SK-N-SH treated with all-trans-retinoic acid at 6 μM for 48 hours (cell line): Measurements from ENCODE around the gene INHBB.

Experiments used
- ATAC-seq: fragments of 200-7000 bp; cut with Tn5 transposase; 3 replicates; pipeline ENCODE4 v1.9.1; 2020; ENCODE audit warnings: mild to moderate bottlenecking, moderate library complexity
- ARNTL ChIP-seq: fragments of 450-650 bp; formaldehyde crosslinking; IDR thresholded peaks from 2 replicates; pipeline ENCODE4 v1.5.0; 2020; ENCODE audit warnings: low read depth, mild to moderate bottlenecking, moderate library complexity, borderline replicate concordance
- CSDC2 ChIP-seq: fragments of 250-450 bp; sonication (Bioruptor Pico); IDR thresholded peaks from 2 replicates; pipeline ENCODE4 v1.5.0; 2020; ENCODE audit warnings: mild to moderate bottlenecking, moderate library complexity
- ESRRG ChIP-seq: fragments of 250-450 bp; sonication (Bioruptor Pico); IDR thresholded peaks from 2 replicates; pipeline ENCODE4 v1.6.1; 2021; ENCODE audit warnings: mild to moderate bottlenecking
- GLIS3 ChIP-seq: fragments of 250-450 bp; sonication (Bioruptor Pico); IDR thresholded peaks from 2 replicates; pipeline ENCODE4 v1.5.0; 2020; ENCODE audit warnings: mild to moderate bottlenecking, moderate library complexity
- ISL1 ChIP-seq: fragments of 250-450 bp; sonication (Bioruptor Pico); IDR thresholded peaks from 2 replicates; pipeline ENCODE4 v2.1.2; 2022; ENCODE audit warnings: mild to moderate bottlenecking, moderate library complexity
- OSR1 ChIP-seq: fragments of 250-450 bp; sonication (Bioruptor Pico); IDR thresholded peaks from 2 replicates; pipeline ENCODE4 v1.8.0; 2022; ENCODE audit warnings: moderate library complexity, mild to moderate bottlenecking, inconsistent platforms
- PPARA ChIP-seq: fragments of 250-450 bp; sonication (Bioruptor Pico); IDR thresholded peaks from 2 replicates; pipeline ENCODE4 v1.5.0; 2020; ENCODE audit warnings: mild to moderate bottlenecking, borderline replicate concordance
- RARB ChIP-seq: fragments of 250-450 bp; sonication (Bioruptor Pico); IDR thresholded peaks from 2 replicates; pipeline ENCODE4 v1.8.0; 2021; ENCODE audit warnings: mild to moderate bottlenecking, moderate library complexity
- SNAI2 ChIP-seq: fragments of 250-450 bp; sonication (Bioruptor Pico); IDR thresholded peaks from 2 replicates; pipeline ENCODE4 v1.5.0; 2020; ENCODE audit warnings: mild to moderate bottlenecking, moderate library complexity
- TCF4 ChIP-seq: fragments of 250-450 bp; sonication (Bioruptor Pico); IDR thresholded peaks from 2 replicates; pipeline ENCODE4 v1.8.0; 2021; ENCODE audit warnings: mild to moderate bottlenecking, moderate library complexity, borderline replicate concordance
- TOX ChIP-seq: fragments of 250-450 bp; sonication (Bioruptor Pico); IDR thresholded peaks from 2 replicates; pipeline ENCODE4 v1.8.0; 2021; ENCODE audit warnings: mild to moderate bottlenecking, moderate library complexity, borderline replicate concordance
- ZFP3 ChIP-seq: fragments of 250-450 bp; sonication (Bioruptor Pico); IDR thresholded peaks from 2 replicates; pipeline ENCODE4 v1.5.0; 2020; ENCODE audit warnings: mild to moderate bottlenecking, moderate library complexity
- ZFP30 ChIP-seq: fragments of 450-650 bp; formaldehyde crosslinking; IDR thresholded peaks from 2 replicates; pipeline ENCODE4 v1.5.0; 2022; ENCODE audit warnings: mild to moderate bottlenecking, moderate library complexity
- ZNF70 ChIP-seq: fragments of 450-650 bp; formaldehyde crosslinking; IDR thresholded peaks from 2 replicates; pipeline ENCODE4 v1.5.0; 2020; ENCODE audit warnings: mild to moderate bottlenecking, moderate library complexity
- ZNF8 ChIP-seq: fragments of 450-650 bp; formaldehyde crosslinking; IDR thresholded peaks from 2 replicates; pipeline ENCODE4 v1.5.0; 2020; ENCODE audit warnings: mild to moderate bottlenecking, moderate library complexity
- TF ChIP-seq, protein P1 (sequence below): fragments of 250-450 bp; sonication (Bioruptor Pico); IDR thresholded peaks from 2 replicates; pipeline ENCODE4 v1.8.0; 2020; ENCODE audit warnings: mild to moderate bottlenecking, moderate library complexity, borderline replicate concordance
- TF ChIP-seq, protein P2 (sequence below): fragments of 250-450 bp; sonication (Bioruptor Pico); IDR thresholded peaks from 2 replicates; pipeline ENCODE4 v1.5.1; 2020; ENCODE audit warnings: low read depth, mild to moderate bottlenecking, moderate library complexity
- TF ChIP-seq, protein P3 (sequence below): fragments of 250-450 bp; sonication (Bioruptor Pico); IDR thresholded peaks from 2 replicates; pipeline ENCODE4 v1.5.0; 2020; ENCODE audit warnings: mild to moderate bottlenecking, moderate library complexity
- TF ChIP-seq, protein P4 (sequence below): fragments of 250-450 bp; sonication (Bioruptor Pico); IDR thresholded peaks from 2 replicates; pipeline ENCODE4 v1.8.0; 2021; ENCODE audit warnings: low read depth, mild to moderate bottlenecking, moderate library complexity, borderline replicate concordance

INHBB gene

DNA sequence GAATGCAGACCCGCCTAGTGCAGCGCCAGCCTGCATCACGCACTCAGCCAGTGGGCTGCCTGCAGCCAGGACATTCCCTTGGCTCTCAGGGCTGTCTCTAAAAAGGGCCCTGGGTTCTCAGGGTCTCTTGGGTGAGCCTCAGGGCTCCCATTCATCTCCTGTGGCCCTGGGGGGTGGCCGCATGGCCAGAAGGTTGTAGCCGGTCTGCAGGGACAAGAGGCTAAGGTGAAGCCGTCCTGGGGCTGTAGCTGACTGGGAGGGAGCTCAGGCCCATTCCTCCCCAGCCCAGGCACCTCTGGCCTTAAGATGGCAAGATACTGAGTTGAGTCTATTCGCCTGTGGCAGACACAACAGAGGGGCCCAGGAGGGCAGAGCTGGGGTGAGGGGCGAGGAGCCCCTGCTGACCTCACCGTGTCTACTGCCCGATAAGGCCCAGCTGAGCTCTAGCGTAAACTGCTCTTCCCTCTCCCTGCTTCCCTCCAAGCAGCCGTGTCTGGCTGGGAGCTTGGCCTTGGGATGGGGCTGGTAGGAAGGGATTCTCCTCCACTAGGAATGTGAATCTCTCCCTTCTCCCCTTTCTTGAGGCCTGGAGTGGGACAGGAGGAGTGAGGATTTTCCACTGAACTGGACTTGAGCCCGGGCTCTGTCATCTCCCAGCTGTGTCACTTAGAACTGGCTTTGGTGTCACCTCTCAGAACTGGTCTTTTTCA is 37.9 kb downstream of the INHBB start:
- no peak for ATAC-seq
- TF ChIP-seq, protein P1, sequence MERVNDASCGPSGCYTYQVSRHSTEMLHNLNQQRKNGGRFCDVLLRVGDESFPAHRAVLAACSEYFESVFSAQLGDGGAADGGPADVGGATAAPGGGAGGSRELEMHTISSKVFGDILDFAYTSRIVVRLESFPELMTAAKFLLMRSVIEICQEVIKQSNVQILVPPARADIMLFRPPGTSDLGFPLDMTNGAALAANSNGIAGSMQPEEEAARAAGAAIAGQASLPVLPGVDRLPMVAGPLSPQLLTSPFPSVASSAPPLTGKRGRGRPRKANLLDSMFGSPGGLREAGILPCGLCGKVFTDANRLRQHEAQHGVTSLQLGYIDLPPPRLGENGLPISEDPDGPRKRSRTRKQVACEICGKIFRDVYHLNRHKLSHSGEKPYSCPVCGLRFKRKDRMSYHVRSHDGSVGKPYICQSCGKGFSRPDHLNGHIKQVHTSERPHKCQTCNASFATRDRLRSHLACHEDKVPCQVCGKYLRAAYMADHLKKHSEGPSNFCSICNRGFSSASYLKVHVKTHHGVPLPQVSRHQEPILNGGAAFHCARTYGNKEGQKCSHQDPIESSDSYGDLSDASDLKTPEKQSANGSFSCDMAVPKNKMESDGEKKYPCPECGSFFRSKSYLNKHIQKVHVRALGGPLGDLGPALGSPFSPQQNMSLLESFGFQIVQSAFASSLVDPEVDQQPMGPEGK: no peak
- TF ChIP-seq, protein P2, sequence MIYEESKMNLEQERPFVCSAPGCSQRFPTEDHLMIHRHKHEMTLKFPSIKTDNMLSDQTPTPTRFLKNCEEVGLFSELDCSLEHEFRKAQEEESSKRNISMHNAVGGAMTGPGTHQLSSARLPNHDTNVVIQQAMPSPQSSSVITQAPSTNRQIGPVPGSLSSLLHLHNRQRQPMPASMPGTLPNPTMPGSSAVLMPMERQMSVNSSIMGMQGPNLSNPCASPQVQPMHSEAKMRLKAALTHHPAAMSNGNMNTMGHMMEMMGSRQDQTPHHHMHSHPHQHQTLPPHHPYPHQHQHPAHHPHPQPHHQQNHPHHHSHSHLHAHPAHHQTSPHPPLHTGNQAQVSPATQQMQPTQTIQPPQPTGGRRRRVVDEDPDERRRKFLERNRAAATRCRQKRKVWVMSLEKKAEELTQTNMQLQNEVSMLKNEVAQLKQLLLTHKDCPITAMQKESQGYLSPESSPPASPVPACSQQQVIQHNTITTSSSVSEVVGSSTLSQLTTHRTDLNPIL (CRISPR knock-in tag): no peak
- no peak for TF ChIP-seq PPARA (CRISPR knock-in tag)
- TF ChIP-seq TCF4 (CRISPR knock-in tag): no peak
- no peak for TF ChIP-seq ZFP30 (CRISPR knock-in tag)
- TF ChIP-seq ESRRG (CRISPR knock-in tag): no peak
- no peak for TF ChIP-seq SNAI2
- no peak for TF ChIP-seq TOX (CRISPR knock-in tag)
- no peak for TF ChIP-seq ZNF8
- TF ChIP-seq, protein P3, sequence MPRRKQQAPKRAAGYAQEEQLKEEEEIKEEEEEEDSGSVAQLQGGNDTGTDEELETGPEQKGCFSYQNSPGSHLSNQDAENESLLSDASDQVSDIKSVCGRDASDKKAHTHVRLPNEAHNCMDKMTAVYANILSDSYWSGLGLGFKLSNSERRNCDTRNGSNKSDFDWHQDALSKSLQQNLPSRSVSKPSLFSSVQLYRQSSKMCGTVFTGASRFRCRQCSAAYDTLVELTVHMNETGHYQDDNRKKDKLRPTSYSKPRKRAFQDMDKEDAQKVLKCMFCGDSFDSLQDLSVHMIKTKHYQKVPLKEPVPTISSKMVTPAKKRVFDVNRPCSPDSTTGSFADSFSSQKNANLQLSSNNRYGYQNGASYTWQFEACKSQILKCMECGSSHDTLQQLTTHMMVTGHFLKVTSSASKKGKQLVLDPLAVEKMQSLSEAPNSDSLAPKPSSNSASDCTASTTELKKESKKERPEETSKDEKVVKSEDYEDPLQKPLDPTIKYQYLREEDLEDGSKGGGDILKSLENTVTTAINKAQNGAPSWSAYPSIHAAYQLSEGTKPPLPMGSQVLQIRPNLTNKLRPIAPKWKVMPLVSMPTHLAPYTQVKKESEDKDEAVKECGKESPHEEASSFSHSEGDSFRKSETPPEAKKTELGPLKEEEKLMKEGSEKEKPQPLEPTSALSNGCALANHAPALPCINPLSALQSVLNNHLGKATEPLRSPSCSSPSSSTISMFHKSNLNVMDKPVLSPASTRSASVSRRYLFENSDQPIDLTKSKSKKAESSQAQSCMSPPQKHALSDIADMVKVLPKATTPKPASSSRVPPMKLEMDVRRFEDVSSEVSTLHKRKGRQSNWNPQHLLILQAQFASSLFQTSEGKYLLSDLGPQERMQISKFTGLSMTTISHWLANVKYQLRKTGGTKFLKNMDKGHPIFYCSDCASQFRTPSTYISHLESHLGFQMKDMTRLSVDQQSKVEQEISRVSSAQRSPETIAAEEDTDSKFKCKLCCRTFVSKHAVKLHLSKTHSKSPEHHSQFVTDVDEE (CRISPR knock-in tag): no peak

DNA sequence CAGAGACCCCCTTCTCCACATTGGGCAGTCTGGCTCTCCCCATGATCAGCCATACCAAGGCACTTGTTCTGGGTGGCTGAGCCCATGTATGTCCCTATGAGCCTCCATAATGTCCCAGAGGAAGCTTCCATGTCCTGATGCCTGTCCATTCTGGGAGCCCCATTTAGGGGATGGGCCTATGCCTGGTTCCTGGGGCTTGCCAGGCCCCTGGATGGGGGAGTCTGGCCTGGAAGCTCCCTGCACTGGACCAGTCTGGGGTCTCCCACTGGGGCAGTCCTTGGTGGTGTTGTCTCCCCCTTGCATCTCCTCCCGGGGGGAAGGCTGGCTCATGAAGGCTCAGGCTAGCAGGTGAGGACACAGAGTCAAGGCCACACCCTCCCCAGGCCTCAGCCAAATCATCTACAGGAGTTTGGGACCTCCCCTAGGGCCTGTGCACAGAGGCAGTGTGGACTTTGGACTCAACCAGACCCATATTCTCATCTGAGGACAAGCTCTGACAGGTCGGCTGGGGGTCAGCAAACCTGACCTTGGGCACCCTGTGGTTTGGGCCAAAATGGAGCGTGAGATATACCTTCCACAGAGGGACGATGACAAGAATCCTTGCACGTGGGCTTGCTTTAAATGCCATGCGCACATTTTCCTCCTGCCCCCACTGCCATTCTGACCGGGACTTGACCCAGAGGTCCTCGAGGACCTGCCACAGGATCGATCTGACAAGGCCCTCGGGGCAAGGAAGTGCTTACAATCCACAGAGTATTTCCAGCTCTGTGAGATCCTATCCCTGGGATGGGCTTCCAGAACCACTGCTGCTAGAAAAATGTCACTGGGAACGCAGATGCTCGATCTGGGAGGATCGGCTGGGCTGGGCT is 38.8 kb downstream of the INHBB start:
- TF ChIP-seq OSR1 (CRISPR knock-in tag) (no peak), TOX (CRISPR knock-in tag) (no peak), TCF4 (CRISPR knock-in tag) (no peak), RARB (no peak), ZNF70 (CRISPR knock-in tag) (no peak), ARNTL (CRISPR knock-in tag) (no peak), SNAI2 (no peak), ZFP3 (no peak), PPARA (CRISPR knock-in tag) (no peak), CSDC2 (no peak), ZNF8 (no peak), ISL1 (CRISPR knock-in tag) (no peak), GLIS3 (CRISPR knock-in tag) (no peak), ZFP30 (CRISPR knock-in tag) (no peak)
- TF ChIP-seq, protein P1: no peak
- TF ChIP-seq, protein P2 (CRISPR knock-in tag): no peak
- TF ChIP-seq, protein P4, sequence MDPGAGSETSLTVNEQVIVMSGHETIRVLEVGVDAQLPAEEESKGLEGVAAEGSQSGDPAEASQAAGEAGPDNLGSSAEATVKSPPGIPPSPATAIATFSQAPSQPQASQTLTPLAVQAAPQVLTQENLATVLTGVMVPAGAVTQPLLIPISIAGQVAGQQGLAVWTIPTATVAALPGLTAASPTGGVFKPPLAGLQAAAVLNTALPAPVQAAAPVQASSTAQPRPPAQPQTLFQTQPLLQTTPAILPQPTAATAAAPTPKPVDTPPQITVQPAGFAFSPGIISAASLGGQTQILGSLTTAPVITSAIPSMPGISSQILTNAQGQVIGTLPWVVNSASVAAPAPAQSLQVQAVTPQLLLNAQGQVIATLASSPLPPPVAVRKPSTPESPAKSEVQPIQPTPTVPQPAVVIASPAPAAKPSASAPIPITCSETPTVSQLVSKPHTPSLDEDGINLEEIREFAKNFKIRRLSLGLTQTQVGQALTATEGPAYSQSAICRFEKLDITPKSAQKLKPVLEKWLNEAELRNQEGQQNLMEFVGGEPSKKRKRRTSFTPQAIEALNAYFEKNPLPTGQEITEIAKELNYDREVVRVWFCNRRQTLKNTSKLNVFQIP (CRISPR knock-in tag): no peak
- ATAC-seq: no peak
